GM12875 (cell line): Measurements from ENCODE around the gene UCK1.
A peak's percentile ranks its signal among the peaks of the same experiment; 100 is the strongest.

Source experiments
- H3K4me3 ChIP-seq: one replicate; pipeline ENCODE4 v1.5.1; 2011; ENCODE audit warnings: low read depth, low read length, control low read depth
- CTCF ChIP-seq: IDR thresholded peaks from 2 replicates; pipeline ENCODE4 v1.5.1; 2011; ENCODE audit warnings: low read depth, mild to moderate bottlenecking, control low read depth, inconsistent platforms, low read length, moderate library complexity, borderline replicate concordance; ENCODE audit not compliant: insufficient read depth

UCK1 gene

GRCh38 chr9:131530920-131531832 lies at the start of gene UCK1:
UCK1 (minus strand) TSS chr9:131531263; CDS start chr9:131531174, 89 bp downstream.
- H3K4me3 ChIP-seq = peak within 1 kb of the TSS; percentile 95
- no peak for TF ChIP-seq CTCF

GRCh38 chr9:131580358-131580757 lies 49.3 kb upstream of the UCK1 start:
- no peak overlapping the region for H3K4me3 ChIP-seq
- TF ChIP-seq CTCF = no peak

- no peak for TF ChIP-seq CTCF
- no peak overlapping the region for H3K4me3 ChIP-seq
Measured at GRCh38 chr9:131579789-131580211, 48.7 kb upstream of the UCK1 start.

GRCh38 chr9:131578731-131579504 lies 47.9 kb upstream of the UCK1 start:
- no peak overlapping the region for H3K4me3 ChIP-seq
- no peak for TF ChIP-seq CTCF

- TF ChIP-seq CTCF = no peak
- H3K4me3 ChIP-seq = no peak overlapping the region
Measured at GRCh38 chr9:131578021-131578420, 47.0 kb upstream of the UCK1 start.

GRCh38 chr9:131577005-131578000 lies 46.2 kb upstream of the UCK1 start:
- no peak for TF ChIP-seq CTCF
- no peak overlapping the region for H3K4me3 ChIP-seq
